Neutrophil (primary cell): ENCODE results near the gene TTC38.

Source experiments
- H3K27ac ChIP-seq: fragments of 200-600 bp; sonication (generic); 2 replicates; pipeline ENCODE4 v1.5.1; 2016; ENCODE audit warnings: mild to moderate bottlenecking, moderate library complexity
- H3K27me3 ChIP-seq: fragments of 200-600 bp; sonication (generic); 2 replicates; pipeline ENCODE4 v1.6.0; 2016; ENCODE audit warnings: mild to moderate bottlenecking
- H3K36me3 ChIP-seq: fragments of 200-600 bp; sonication (generic); 2 replicates; pipeline ENCODE4 v1.5.1; 2017
- H3K4me1 ChIP-seq, 2 experiments: fragments of 200-600 bp in 1 of 2; sonication (generic) in 1 of 2; 1 replicate in 1 of 2; 2 replicates in 1 of 2; pipeline versions ENCODE4 v1.5.1 to v1.6.1; 2013 to 2016; ENCODE audit warnings: low read depth in 1 of 2, low read length in 1 of 2, mild to moderate bottlenecking in 1 of 2, moderate library complexity in 1 of 2; ENCODE audit not compliant: control insufficient read depth in 1 of 2, insufficient read depth in 1 of 2
- H3K4me3 ChIP-seq, 2 experiments: fragments of 200-600 bp in 1 of 2; sonication (generic) in 1 of 2; 1 replicate in 1 of 2; 2 replicates in 1 of 2; pipeline ENCODE4 v1.5.1; 2013 to 2016; ENCODE audit warnings: low read depth in 1 of 2, low read length in 1 of 2, mild to moderate bottlenecking in 1 of 2, moderate library complexity in 1 of 2
- H3K9me3 ChIP-seq: fragments of 200-600 bp; sonication (generic); 2 replicates; pipeline ENCODE4 v1.5.1; 2016
- TF ChIP-seq, protein P1 (sequence below): fragments of 200-600 bp; sonication (generic); IDR thresholded peaks from 2 replicates; pipeline ENCODE4 v1.5.1; 2016; ENCODE audit warnings: antibody characterized with exemption

TTC38 gene

DNA sequence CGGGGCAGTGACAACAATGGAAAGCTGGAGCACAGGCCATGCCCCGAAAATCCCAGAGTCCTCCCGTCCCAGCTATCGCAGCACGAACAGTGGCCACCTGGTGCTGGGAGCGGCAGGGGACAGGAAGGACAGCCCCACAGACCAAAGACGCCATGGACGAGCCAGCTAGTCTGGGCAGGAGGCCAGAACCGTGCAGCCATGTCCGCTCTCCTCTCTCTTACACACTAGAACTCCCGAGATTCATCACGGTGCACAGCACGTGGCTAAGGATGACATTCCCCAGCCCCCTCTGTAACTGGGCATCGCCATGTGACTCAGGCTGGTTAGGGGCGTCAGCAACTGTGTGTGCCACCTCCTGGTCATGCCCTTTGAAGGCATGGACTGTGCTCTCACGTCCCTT, 22.3 kb upstream of the TTC38 start:
- Histone ChIP-seq H3K9me3 (no peaks in the 10 kb centered on the region), H3K4me3 (no peak overlapping the region), H3K36me3 (peaks cover 11% of the 10 kb centered on the region), H3K27ac (no peak overlapping the region), H3K4me1 (peaks cover 10 to 13% of the 10 kb centered on the region in 2 experiments), H3K27me3 (no peaks in the 10 kb centered on the region)
- TF ChIP-seq, protein P1, sequence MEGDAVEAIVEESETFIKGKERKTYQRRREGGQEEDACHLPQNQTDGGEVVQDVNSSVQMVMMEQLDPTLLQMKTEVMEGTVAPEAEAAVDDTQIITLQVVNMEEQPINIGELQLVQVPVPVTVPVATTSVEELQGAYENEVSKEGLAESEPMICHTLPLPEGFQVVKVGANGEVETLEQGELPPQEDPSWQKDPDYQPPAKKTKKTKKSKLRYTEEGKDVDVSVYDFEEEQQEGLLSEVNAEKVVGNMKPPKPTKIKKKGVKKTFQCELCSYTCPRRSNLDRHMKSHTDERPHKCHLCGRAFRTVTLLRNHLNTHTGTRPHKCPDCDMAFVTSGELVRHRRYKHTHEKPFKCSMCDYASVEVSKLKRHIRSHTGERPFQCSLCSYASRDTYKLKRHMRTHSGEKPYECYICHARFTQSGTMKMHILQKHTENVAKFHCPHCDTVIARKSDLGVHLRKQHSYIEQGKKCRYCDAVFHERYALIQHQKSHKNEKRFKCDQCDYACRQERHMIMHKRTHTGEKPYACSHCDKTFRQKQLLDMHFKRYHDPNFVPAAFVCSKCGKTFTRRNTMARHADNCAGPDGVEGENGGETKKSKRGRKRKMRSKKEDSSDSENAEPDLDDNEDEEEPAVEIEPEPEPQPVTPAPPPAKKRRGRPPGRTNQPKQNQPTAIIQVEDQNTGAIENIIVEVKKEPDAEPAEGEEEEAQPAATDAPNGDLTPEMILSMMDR, result no peak

GRCh38 chr22:46246178-46246577, 21.6 kb upstream of the TTC38 start:
- Histone ChIP-seq H3K9me3 (no peaks in the 10 kb centered on the region), H3K27me3 (no peaks in the 10 kb centered on the region), H3K27ac (no peak overlapping the region), H3K4me1 (peaks cover 13 to 17% of the 10 kb centered on the region in 2 experiments), H3K36me3 (peaks cover 11% of the 10 kb centered on the region), H3K4me3 (no peak overlapping the region)
- TF ChIP-seq, protein P1, result no peak

- TF ChIP-seq, protein P1, result no peak
- Histone ChIP-seq H3K27me3 (no peaks in the 10 kb centered on the region), H3K36me3 (peaks cover 11% of the 10 kb centered on the region), H3K27ac (no peak overlapping the region), H3K4me3 (no peak overlapping the region), H3K4me1 (peaks cover 15% of the 10 kb centered on the region in 2 experiments), H3K9me3 (no peaks in the 10 kb centered on the region)
These were observed 20.3 kb upstream of the TTC38 start for GRCh38 chr22:46247443-46247975.

DNA sequence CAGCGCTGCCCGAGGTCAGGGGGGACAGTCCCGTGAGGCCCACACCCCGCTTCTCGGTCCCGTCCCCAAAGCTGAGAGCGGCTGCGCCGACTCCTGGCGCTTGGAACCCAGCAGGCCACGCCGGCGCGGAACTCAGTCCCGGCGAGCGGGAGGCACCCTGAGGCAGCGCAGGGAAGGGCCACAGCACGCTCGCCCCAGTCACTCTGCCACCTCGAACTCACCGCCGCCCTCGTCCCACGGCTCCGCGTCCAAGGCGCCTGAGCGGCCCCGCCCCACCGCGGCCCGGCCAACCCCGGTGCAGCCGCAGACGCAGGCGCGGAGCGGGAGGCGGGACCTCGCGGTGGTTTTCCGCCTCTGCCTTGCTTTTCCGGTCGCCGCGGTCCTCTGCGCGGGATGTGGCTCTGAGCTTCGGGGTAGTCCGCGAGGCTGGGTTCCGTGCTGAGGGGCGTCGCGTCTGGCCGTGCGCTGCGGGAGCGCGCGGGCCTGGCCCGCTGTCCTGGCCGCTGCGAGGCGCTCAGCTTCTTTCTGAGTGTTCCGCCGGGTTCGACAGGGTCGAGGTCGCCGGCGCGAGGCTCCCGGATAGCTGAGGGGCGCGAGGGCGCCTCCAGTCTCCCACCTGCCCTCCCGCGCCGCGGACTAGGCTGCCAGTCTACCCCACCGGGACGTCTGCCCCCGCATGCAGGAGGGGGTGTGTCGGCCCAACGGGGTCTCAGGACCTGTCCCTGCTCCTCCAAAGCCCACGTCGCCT, 17.6 kb upstream of the TTC38 start, which contains the start of gene CDPF1:
Gene CDPF1 (minus strand): TSS at position 259 of the 748 bp plus-strand sequence. CDS start 2,009 bp downstream, outside the sequence.
- Histone ChIP-seq H3K9me3 (no peaks in the 10 kb centered on the region), H3K4me3 (peak within 1 kb of the TSS; percentile 79 to 90), H3K36me3 (no peaks in the 10 kb centered on the region), H3K27ac (peak within 1 kb of the TSS; percentile 80), H3K4me1 (peaks cover 15% of the 10 kb centered on the region in 2 experiments), H3K27me3 (no peaks in the 10 kb centered on the region)
- TF ChIP-seq, protein P1, result peak; percentile 55

DNA sequence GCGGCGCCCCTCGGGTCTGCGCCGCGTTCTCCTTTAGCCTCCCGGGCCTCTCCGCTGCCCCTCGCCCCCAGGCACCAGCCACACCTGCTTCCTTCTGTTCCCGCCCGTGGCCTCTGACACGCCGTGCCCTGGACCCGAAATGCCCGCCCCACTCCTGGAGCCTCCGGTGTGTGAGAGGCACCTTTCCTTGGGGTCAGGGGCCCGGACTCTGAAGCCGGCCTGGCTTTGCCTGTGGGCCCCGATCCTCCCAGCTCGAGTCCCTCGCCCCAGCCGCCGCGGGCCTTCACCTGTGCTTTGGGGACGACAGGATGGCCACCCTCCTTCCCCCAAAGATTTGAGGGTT, 17.1 kb upstream of the TTC38 start:
- TF ChIP-seq, protein P1, result no peak
- Histone ChIP-seq H3K4me3 (peak overlapping the region; percentile 79 to 90), H3K36me3 (no peaks in the 10 kb centered on the region), H3K27ac (peak overlapping the region; percentile 80), H3K4me1 (peaks cover 15% of the 10 kb centered on the region in 2 experiments), H3K27me3 (no peaks in the 10 kb centered on the region), H3K9me3 (no peaks in the 10 kb centered on the region)
